SIG-M5 treated with dmso at 0.1 percent for 504 hours (cell line): ENCODE measurements around the gene PCDHGA1.

Experiments
- DNase-seq: peaks from one replicate; lab custom pipeline; 2025; ENCODE audit not compliant: unreplicated experiment; lab: John Stamatoyannopoulos, UW

PCDHGA1 gene

DNA sequence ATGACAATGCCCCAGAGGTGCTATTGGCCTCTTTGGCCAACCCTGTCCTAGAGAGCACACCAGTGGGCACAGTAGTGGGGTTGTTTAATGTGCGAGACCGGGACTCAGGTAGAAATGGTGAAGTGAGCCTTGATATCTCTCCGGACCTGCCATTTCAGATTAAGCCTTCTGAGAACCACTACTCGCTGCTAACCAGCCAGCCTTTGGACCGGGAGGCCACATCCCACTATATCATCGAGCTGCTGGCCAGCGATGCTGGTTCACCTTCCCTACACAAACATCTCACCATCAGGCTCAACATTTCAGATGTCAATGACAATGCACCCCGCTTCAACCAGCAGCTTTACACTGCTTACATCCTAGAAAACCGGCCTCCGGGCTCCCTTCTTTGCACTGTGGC is 160.0 kb downstream of the PCDHGA1 start:
- DNase-seq, result no peak

- DNase-seq, result no peak
Measured at GRCh38 chr5:141490771-141491170, 160.5 kb downstream of the PCDHGA1 start.

GRCh38 chr5:141491323-141492167 is 161.2 kb downstream of the PCDHGA1 start:
- no peak for DNase-seq

GRCh38 chr5:141492168-141492885 is 162.0 kb downstream of the PCDHGA1 start:
- no peak for DNase-seq

DNA sequence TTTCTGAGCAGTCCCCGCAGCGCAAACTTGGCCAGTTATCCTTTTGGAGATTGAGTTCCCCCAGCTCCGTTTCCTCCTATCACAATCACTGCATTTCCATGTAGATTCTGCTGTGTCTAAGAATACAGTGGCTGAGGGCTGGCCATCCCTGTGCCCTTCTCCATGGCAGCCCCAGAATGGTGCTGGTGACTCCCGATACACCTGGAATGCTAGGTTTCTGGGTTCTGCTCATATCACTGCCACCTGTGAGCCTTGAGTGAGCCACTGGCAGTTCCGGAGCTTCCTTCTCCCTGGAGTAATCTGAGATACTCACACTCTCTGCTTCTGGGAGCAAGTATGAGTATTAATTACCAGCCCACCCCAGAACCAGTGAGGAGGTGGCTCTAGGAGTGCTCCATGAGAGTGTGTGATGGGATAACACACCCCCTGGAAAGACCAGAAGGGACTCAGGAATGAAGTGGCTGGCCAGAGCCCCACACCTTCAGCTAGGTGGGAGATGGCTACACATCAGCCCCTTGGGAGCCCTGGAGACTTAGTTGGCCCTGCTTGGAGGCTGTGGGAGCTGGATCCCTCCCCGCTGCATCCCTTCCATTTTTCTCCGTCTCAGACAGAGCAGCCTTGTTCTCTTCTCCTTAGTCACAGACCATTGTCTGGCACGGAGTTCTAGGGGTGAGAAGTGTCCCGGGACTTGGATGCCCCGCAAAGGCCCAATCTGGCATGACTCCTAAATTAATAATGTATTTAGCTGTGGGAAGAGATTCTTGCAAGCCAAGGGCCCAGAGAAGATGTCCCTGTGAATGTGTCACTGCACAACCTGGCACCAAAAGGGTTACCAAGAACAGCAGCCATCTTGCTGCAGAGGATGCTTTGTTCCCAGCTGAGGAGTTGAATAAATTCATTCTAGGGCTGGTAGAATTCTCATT is 163.4 kb downstream of the PCDHGA1 start:
- DNase-seq, result no peak

DNA sequence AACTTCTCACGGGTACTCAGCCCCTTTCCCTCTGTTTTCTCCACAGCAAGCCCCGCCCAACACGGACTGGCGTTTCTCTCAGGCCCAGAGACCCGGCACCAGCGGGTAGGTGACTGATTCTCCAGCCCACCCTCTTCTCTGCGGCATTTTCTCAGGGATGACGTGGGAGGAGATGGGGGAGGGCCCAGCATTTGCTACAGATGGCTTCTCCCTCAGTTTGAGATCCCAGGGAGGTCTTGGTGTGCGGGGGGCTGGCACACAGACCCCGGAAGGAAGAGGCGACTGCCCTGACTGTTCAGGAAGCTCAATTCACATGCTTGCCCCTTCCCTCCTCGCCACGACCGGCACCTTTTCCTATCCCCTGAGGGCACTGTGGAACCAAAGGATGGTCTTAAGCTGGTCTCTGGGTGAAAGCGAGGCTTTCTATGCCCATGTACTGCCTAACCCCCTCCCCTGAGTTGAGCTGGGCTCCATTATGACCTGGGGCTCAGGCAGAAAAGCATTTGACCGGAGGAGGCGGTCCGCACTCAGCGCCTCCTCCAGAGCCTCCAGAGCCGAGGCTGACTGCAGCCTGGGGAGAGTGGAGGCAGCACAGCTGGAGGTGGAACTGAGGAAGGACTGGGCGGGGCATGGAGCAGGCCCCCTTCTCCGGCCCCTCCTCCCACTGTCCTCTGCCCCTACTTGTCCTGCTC is 164.6 kb downstream of the PCDHGA1 start:
- DNase-seq, result no peak

DNA sequence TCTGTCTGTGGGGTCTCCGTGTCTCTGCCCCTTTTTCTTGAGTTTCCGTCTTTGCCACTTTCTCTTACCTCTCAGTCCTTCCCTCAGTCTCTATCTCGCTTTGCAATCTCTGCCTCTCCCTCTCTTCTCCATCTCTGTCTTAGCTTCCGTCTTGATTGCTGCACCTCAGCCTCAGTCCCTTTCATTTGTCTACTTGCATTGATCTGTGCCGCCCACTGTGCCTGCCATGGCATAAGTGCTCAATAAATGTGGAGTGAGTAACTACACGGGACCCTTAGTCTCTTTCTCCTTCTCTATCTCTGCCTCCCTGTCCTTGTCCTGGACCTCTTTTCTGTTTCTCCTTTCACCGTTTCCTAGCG is 165.1 kb downstream of the PCDHGA1 start:
- no peak for DNase-seq

DNA sequence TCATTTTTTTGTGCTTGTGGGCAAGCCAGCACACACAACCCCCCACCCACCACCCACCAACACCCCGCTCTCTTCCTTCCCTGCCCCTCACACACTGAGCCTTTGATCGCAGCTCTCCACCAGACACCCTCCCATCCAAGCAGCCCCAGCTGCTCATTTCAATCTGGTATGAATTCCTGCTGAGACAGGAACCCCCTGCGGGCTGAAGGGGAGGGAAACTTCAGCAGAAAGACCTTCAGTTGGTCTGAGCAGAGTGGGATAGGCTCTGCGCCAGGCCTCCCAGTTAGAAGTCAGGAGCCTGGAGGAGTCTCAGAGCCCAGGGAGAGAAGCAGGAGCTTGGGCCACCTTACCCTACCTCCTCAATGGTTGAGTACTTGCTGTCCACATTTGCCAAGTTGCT is 165.7 kb downstream of the PCDHGA1 start:
- no peak for DNase-seq

- DNase-seq, result no peak
Measured at GRCh38 chr5:141501761-141502160, 171.4 kb downstream of the PCDHGA1 start.

GRCh38 chr5:141503681-141504080 is 173.4 kb downstream of the PCDHGA1 start:
- DNase-seq, result no peak

DNA sequence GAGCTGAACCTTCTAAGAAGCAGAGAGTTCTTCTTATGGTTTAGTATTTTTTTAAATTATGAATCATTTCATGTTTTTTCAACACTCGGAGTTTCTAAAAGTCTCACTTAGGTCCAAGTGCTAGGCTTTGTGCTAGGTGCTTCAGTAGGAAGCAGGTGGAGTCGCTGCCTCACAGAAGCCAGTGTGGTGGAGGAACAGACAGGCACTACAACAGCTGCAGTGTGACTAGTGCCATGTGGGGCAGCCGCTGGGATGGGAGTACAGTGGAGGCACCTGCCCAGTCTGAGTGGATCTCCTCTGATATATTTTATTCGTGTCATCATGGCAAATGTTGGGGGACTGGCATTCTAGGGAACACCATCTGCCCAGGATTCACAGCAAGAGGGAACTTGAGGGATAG is 173.9 kb downstream of the PCDHGA1 start:
- DNase-seq, result no peak

- DNase-seq, result no peak
Measured at GRCh38 chr5:141506381-141507155, 176.3 kb downstream of the PCDHGA1 start.

GRCh38 chr5:141507387-141508091 is 177.2 kb downstream of the PCDHGA1 start:
- DNase-seq, result peak; percentile 84

DNA sequence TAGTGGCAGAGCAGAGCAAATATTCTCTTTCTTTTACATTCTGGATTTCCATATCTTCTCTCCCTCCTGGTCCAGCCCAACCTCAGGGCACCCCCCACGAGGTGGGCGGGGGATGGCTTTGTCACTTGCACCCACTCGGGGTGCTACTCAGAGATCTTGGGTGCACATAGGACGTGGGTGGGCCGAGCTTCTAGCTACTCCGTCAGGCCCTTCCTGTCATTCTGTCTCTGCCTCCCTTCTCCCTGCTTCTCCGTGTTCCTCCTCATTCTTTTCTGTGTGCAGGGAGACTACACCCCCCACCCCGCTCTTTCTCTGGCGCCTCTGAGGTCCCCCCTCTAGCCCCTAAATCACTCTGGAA is 178.1 kb downstream of the PCDHGA1 start:
- DNase-seq, result peak; percentile 34

- DNase-seq, result peak; percentile 93
Measured at GRCh38 chr5:141508798-141509611, 178.7 kb downstream of the PCDHGA1 start.

DNA sequence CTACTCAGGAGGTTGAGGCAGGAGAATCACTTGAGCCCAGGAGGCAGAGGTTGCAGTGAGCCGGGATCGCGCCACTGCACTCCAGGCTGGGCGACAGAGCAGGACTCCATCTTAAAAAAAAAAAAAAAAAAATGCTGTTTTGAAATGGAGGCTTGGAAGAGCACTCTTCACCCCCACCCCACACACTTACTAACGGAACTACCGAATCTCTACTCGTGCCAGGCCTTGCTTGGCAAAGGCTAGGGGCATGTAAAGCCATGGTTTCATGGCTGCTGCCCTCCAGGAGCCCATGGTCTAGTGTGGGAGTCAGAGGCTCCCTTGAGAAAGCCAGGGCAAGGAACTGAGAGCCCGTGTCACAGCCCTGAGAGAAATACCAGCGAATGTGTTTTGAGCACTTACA is 179.8 kb downstream of the PCDHGA1 start:
- no peak for DNase-seq

GRCh38 chr5:141510850-141511601 is 180.7 kb downstream of the PCDHGA1 start:
- DNase-seq, result no peak

GRCh38 chr5:141511771-141512325 is 181.5 kb downstream of the PCDHGA1 start:
- no peak for DNase-seq
